BJ (cell line): ENCODE results near the gene SERPINE1. TPM values are rescaled to one million over a fixed set of nuclear protein-coding genes. Genes with fewer than 3 reads are reported as not detected.
"Not testable (repeated sequence)": the region's sequence is repeated elsewhere in the genome, so short reads cannot be mapped to it uniquely, and the experiment has no call there.

Source experiments
- CTCF ChIA-PET: fragments of 350-600 bp; formaldehyde crosslinking; extraction: SDS; loops from one replicate; lab custom pipeline; 2021; ENCODE audit warnings: antibody characterized with exemption, inconsistent platforms; lab: Yijun Ruan, JAX
- POLR2A ChIA-PET: fragments of 300-600 bp; sonication (Branson Sonifier 250); formaldehyde crosslinking; extraction: SDS; loops from one replicate; lab custom pipeline; 2021; ENCODE audit warnings: antibody characterized with exemption; lab: Charles Lee
- DNase-seq: peaks from one replicate; pipeline ENCODE4 v3.0.0-alpha.2; 2011; ENCODE audit warnings: low read depth
- H3K27me3 ChIP-seq: 2 replicates; pipeline ENCODE4 v1.6.0; 2011; ENCODE audit warnings: low read length; ENCODE audit not compliant: control insufficient read depth, insufficient read depth
- H3K36me3 ChIP-seq: 2 replicates; pipeline ENCODE4 v1.5.1; 2011; ENCODE audit warnings: low read length; ENCODE audit not compliant: control insufficient read depth, insufficient read depth
- H3K4me3 ChIP-seq: 2 replicates; pipeline ENCODE4 v1.5.1; 2011; ENCODE audit warnings: low read depth, mild to moderate bottlenecking, control low read depth, low read length
- CTCF ChIP-seq: IDR thresholded peaks from 2 replicates; pipeline ENCODE4 v1.5.1; 2011; ENCODE audit warnings: low read depth, mild to moderate bottlenecking, control low read depth, inconsistent platforms, low read length, moderate library complexity; ENCODE audit not compliant: insufficient read depth
- polyA plus RNA-seq: library from polyadenylated mRNA; depleted of rRNA; stranded (reverse); fragments of >200 nt; gene quantifications from 2 replicates; pipeline ENCODE4 v1.2.3, GENCODE V29; 2011

The SERPINE1 gene
- polyA plus RNA-seq, 1 experiment = 1,433 TPM

GRCh38 chr7:101118856-101119255 lies 8.0 kb upstream of the SERPINE1 start:
- Histone ChIP-seq H3K36me3 (no peaks in the 10 kb centered on the region), H3K27me3 (no peaks in the 10 kb centered on the region), H3K4me3 (no peak overlapping the region)
- DNase-seq = no peak
- ChIA-PET CTCF (interaction anchor here (0.7 to 0.9 kb wide), 3 partner anchors 14 to 24 kb away, joined by 3 read pairs; no protein-coding TSS in a partner anchor), POLR2A (interaction anchor here (0.6 kb wide), 1 partner anchor 21 kb away, joined by 12 read pairs; no protein-coding TSS in a partner anchor)
- no peak for TF ChIP-seq CTCF

GRCh38 chr7:101119876-101120275 lies 7.0 kb upstream of the SERPINE1 start:
- Histone ChIP-seq H3K4me3 (no peak overlapping the region), H3K36me3 (no peaks in the 10 kb centered on the region), H3K27me3 (no peaks in the 10 kb centered on the region)
- ChIA-PET POLR2A (no interaction called here), CTCF (interaction anchor here (0.9 kb wide), 1 partner anchor 19 kb away, joined by 3 read pairs; no protein-coding TSS in a partner anchor)
- DNase-seq = no peak
- no peak for TF ChIP-seq CTCF

- ChIA-PET POLR2A (interaction anchor here (0.5 kb wide), 1 partner anchor 16 kb away, joined by 5 read pairs; no protein-coding TSS in a partner anchor), CTCF (interaction anchor here (0.6 kb wide), 1 partner anchor 1099 kb away, joined by 3 read pairs; no protein-coding TSS in a partner anchor)
These were observed 6.6 kb upstream of the SERPINE1 start for GRCh38 chr7:101120315-101120714.

GRCh38 chr7:101121631-101121990 lies 5.3 kb upstream of the SERPINE1 start:
- not testable (repeated sequence) for H3K36me3 ChIP-seq, H3K4me3 ChIP-seq, H3K27me3 ChIP-seq, DNase-seq
- ChIA-PET POLR2A (interaction anchor here (0.6 to 1.0 kb wide), 4 partner anchors 34 to 528 kb away, joined by 3 to 11 read pairs (median 5); partner anchors contain the start of genes SLC12A9 and TRIM56), CTCF (interaction anchor here (1.4 to 2.4 kb wide), 2 partner anchors 20 to 226 kb away, joined by 4 to 9 read pairs; partner anchors contain the start of gene ACHE)

More at GRCh38 chr7:101120315-101120714, 6.6 kb upstream of the SERPINE1 start:
- no peak for DNase-seq
- Histone ChIP-seq H3K36me3 (no peaks in the 10 kb centered on the region), H3K27me3 (no peaks in the 10 kb centered on the region), H3K4me3 (no peak overlapping the region)
- TF ChIP-seq CTCF = no peak

- peak overlapping the region; percentile 36 for H3K4me3 ChIP-seq
- H3K36me3 ChIP-seq = no peaks in the 10 kb centered on the region
- TF ChIP-seq CTCF = no peak
- ChIA-PET POLR2A (interaction anchor here (0.6 to 1.0 kb wide), 4 partner anchors 35 to 528 kb away, joined by 3 to 11 read pairs (median 5); partner anchors contain the start of genes SLC12A9 and TRIM56), CTCF (interaction anchor here (0.6 to 3.1 kb wide), 6 partner anchors 12 to 227 kb away, joined by 3 to 15 read pairs (median 4); partner anchors contain the start of gene ACHE)
- no peaks in the 10 kb centered on the region for H3K27me3 ChIP-seq
- peak; percentile 97 for DNase-seq
These were observed 4.6 kb upstream of the SERPINE1 start for GRCh38 chr7:101121991-101122932.
